ENCODE measurements around the gene NTNG1.

Gene NTNG1

DNA sequence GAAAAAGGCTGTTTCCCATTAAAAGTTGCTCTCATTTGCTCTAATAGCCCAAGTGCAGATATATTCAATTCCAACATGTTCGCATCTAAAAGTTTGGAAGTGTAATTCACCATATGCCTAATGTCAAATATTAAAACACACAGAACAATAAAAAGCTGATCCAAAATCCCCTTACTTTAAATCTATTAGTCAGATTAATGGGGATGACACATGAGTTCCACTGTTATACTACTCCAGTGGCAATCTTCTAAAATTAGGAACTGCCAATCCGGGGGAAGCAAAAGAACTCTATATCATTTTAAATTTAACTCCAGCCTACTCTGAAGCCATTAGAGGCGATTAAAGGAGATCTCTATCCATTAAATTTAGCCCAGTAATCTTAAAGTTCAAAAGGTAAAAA is 317.1 kb downstream of the NTNG1 start:
- DNase-seq (ENCODE audit: low spot score) = no peak

DNA sequence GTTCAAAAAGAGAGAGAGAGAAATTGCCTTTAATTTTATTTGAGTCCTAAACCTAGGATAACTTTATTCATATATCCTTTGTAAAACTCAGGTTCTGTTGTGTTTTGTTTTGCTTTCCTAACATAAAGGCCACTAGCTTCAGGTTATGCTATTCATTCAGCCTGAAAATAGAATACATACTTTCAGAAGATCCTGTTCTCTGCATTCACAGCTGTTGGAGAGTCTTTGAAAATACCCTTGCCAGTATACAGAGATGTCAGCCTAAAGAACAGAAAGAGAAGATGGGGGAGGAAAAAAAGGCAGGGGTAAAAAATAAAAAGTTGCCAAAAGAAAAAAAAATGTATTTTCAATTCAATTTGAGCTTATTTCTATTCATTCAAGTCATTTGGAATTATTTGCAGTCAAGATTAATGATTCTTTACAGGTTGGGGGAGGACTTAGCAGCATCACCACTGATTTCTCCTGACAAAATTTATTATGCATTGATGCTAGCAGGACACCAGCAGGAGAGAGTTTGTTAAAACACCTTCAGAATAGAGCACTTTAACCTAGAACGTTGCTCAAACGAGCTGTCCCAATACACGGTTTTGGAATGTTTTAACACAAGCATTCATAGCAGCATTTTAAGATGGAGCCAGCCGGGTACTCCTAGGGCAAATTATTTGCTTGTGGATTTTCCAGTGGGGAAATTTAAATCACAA is 318.5 kb downstream of the NTNG1 start:
- DNase-seq (ENCODE audit: low spot score) = no peak

DNA sequence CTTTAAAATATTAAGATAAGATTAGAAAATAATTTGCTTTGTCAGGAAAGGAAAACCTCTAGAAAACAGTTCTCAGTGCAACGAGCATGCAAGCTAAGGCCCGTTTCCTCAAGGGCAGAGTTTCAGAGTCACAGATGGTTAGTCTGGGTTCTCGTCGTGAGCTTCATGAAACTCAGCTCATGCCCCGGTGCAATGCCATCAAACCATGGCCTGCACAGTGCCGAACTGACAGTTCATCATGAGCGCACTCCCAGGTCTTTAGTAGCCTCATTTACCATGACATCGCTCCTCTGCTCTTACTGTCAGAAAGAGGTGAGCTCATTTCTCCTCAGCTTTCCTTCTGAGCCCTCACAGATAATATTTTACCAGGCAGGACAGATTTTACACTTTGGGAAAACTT is 319.2 kb downstream of the NTNG1 start:
- DNase-seq (ENCODE audit: low spot score) = no peak

DNA sequence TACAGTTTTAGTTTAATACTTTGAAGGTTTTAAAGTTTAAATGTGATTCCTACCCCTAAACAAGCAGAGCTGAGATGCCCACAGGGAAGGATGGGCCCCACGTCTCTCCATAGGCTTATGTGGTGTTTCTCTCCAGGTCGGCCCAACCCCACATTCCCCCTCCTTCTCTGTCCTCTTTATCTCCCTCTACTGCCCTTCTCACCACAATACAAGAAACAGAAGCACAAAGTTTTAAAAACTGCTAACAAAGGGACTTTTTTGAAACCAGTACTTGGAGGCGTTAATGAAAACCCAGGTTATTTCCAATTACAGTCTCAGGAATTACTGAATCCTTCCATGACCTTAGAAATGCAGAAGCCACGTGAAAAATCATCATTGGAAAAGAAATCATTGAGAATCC is 324.0 kb downstream of the NTNG1 start:
- DNase-seq (ENCODE audit: low spot score) = no peak

DNA sequence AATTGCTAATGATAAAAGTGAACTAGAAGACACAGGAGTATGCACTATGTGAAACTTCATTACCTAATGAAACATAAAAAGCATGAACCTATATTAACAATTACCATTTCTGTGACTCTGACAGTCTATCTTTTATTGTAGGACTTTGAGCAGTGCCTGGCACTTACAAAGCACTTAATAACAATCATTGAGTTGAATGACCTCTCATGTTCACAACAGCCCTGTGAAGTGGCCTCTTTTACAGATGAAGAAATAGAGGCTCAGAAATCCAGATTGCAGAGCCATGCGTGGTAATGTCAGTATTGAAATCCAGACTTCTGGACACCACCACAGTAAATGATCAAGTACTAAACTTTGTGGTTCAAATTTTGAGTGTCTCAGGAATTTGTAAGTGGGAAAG is 326.4 kb downstream of the NTNG1 start:
- DNase-seq (ENCODE audit: low spot score) = no peak

DNA sequence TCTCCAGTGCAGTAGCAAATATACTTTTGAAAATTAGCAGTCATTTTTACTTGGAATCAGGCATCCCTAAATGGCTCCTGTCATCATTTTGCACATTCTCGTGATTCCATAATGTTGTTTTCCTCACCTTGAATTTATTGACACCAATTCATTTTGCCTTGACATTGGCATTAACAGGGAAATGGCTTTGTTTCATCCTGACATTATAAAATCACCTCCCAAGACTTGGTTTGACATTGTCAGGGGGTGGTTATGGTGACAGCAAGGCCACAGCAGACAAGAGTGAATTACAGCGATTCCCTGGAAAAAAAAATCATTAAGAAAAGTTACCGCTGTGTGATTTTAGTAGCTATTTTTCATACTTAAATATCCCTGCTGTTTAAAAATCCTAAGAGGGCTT is 327.0 kb downstream of the NTNG1 start:
- no peak for DNase-seq (ENCODE audit: low spot score)

DNA sequence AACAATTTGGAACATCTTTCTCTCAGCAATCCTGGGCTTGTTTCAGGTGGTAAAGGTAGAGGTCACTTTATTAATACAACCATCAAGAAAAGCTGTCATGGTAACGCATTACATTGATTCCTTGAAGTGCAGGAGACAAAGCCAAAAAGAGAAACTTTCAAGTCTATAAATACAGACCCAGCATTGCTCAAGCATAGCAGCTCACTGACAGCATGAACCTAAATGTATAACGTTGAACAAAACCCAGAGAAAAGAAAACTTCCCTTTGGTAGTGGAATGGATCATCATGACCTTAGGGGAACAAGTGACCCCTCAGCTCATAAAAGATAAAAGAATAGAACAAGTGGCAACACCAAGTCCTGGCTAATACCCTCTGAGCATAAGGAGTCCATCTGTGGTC is 332.2 kb downstream of the NTNG1 start:
- no peak for DNase-seq (ENCODE audit: low spot score)

DNA sequence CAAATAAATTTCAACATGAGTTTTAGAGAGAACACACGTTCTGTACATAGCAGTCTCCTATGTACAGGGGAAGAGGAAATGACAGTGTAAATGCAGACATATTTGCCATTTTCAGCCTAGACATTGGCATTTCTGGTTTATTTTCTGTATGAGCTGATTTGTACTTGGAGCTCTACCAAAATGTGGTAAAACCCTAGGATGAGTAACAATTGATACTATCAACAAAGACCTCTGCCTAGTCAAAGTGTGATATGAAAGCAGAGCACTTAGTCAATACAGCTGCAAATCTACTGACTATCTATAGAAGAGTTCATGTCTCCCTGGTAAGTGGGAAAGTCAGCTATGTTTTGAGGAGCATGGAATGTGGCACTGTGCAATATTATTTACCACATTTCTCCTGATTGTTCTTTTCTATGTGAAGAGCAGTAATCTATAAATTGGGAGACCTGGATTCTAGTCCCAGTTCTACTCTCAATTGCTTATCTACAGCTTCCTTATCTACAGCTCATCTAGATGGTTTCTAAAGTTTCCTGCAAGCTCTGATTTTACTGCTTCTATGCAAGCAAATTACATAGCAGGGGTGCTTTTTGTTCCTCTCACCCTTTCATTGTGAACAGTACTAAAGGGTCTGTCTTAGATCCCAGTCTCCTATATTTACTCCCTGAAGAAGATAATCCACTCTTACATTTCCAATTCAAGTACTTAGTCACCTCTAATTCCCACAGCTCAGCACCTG is 334.2 kb downstream of the NTNG1 start:
- no peak for DNase-seq (ENCODE audit: low spot score)

DNA sequence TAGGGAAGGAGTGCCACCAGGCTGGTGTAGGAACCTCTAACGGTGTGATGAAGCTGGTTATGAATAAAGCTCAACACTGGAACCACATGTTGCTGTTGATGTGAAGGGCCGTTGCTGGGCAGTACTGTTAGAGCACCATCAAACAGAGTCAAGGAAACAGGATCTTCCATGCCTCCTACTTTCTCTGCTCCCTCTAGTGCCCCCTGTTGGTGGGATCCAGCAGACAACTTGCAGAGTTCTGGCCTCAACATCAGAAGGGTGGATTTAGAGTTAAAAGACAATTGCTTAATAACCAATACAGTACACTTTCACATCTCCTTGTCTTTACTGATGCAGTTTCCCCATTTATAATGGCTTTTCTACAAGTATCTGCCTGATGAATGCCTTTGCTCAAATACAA is 336.4 kb downstream of the NTNG1 start:
- DNase-seq (ENCODE audit: low spot score) = no peak

DNA sequence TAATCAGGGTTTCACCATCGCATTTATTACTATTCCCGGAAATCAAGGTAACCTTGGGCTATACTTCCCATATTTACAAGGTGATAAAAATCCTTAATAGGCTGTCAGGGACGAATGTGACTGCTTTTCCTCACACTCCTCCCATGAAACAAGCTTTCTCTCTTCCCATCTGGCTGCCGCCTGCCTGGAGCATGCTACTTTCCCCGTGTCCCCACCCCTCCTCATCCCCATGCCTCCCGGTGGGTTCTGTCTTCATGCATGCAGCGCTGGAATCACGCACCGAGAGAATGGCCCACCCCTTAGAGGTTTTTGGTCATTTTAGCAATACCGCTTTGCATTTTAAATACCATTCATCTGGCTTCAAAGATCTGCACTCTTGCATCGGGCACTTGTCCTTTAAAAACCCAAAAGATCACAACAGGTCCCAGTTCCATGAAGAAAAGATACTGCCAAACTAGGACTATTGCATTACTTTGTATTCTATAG is 339.1 kb downstream of the NTNG1 start:
- DNase-seq (ENCODE audit: low spot score) = no peak

DNA sequence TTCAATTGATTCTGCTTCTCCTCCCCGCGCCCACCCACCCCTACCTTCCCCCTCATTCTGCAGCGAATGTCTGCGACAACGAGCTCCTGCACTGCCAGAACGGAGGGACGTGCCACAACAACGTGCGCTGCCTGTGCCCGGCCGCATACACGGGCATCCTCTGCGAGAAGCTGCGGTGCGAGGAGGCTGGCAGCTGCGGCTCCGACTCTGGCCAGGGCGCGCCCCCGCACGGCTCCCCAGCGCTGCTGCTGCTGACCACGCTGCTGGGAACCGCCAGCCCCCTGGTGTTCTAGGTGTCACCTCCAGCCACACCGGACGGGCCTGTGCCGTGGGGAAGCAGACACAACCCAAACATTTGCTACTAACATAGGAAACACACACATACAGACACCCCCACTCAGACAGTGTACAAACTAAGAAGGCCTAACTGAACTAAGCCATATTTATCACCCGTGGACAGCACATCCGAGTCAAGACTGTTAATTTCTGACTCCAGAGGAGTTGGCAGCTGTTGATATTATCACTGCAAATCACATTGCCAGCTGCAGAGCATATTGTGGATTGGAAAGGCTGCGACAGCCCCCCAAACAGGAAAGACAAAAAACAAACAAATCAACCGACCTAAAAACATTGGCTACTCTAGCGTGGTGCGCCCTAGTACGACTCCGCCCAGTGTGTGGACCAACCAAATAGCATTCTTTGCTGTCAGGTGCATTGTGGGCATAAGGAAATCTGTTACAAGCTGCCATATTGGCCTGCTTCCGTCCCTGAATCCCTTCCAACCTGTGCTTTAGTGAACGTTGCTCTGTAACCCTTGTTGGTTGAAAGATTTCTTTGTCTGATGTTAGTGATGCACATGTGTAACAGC is 339.9 kb downstream of the NTNG1 start:
- DNase-seq (ENCODE audit: low spot score) = no peak

DNA sequence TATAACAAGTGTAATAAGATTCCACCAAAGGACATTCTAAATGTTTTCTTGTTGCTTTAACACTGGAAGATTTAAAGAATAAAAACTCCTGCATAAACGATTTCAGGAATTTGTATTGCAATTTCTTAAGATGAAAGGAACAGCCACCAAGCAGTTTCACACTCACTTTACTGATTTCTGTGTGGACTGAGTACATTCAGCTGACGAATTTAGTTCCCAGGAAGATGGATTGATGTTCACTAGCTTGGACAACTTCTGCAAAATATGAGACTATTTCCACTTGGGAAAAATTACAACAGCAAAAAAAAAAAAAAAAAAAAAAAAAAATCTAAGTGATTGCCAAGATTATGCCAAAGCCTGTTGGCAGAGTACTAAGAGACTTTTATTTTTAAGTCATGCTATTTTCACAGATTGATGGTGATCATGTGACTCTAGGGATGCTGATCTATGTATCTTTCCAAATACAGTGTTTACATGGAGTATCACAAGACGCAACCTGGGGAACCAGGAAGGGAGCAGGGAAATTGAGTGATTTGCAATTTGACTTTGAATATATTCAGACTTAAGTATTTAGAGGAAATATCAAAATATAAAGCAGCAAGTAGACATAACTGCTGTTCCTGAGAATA is 341.0 kb downstream of the NTNG1 start:
- DNase-seq (ENCODE audit: low spot score) = no peak

DNA sequence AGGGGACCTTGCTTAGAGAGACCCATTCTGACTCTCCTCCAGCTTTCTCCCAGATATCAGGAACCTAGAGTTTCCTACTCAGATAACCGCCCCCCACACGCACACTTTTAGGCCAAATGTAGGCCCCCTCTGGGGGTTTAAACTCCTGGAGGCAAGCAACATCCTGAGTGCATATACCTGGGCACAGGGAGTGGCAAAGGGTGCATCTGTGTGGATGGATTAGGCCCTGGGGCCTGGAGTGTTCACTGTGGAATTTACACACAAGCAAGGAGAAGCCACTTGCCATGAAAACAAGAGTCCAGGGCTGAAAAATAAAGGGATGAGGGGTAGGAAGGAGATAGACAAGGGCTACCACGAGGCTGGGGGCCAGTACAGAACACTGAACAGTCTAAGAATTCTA is 343.1 kb downstream of the NTNG1 start:
- no peak for DNase-seq (ENCODE audit: low spot score)

DNA sequence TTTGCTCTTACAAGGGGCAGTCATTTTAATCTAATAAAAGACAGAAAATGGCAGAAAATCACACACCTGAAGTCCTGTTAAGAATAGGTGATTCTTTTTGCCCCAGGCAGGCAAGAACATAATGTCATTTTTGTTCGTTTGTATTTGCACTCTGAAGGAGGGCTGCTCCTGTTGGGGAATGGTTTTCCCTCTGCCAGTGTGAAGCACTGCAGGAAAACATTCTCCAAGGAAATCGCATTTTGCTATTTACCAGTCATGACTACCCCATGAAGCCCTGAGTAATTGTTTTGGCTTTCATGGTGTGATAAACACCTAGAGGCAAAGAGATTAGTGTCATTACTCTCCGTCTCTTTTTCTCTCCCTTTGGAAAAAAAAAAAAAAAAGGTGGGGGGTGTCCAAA is 345.5 kb downstream of the NTNG1 start:
- DNase-seq (ENCODE audit: low spot score) = no peak

DNA sequence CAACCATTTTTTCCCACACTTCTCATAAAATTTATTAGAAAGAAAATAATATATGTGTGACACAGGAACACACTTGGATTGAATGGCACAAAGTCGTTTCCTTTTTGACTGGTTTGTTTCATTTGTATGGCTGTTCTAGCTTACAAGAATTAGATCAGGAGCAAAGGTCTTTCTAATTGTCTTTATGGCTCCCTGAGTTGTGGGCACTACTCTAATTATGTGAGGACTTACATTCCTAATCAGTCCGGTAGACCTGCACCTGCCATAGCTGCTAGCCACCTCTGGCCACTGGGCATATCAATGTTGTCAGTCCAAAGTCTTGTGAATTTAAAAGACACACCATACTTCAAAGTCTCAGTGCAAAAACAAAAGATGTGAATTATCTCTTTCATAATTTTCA is 346.7 kb downstream of the NTNG1 start:
- no peak for DNase-seq (ENCODE audit: low spot score)

DNA sequence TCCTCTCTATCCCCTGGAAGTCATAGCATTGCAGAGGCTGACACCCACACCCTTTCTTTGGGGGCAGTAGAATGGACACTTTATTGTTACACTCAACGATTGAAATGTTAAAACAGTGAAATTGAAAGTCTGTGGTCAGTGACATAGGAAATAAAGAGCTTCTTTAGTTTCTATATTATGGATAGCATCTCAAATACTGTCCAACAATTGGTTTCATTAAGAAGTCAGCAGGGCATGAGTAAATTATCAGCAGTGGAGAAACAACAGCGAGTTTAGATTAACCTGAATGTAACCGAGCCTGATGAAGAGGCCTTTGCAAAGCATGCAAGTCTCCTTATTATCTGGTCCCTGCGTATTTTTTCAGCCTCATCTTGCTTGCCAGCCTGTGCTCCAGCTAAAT is 350.7 kb downstream of the NTNG1 start:
- no peak for DNase-seq (ENCODE audit: low spot score)

DNA sequence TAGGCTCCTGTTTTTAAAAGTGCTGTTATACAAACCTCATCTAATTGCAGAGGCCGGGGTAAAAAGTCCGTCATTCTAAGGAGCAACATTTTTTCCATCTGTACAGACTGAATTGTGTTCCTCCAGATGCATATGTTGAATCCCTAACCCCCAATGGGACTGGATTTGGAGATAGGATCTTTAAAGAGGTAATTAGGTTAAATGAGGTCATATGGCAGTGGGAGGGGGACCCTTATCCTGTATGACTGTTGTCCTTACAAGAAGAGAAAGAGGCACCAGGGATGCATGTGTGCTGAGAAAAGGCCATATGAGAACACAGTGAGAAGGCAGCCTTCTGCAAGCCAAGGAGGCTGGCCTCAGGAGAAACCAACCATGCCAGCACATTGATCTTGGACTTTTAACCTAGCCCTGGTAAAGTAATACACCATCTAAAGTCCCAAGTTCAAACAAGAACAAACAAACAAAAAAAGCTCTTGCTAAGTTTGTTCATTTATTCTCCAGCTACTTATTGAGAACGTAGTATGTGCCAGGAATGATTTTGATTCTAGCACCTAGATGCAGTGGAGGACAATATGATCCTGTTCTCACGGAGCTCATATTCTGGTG is 352.4 kb downstream of the NTNG1 start:
- no peak for DNase-seq (ENCODE audit: low spot score)

DNA sequence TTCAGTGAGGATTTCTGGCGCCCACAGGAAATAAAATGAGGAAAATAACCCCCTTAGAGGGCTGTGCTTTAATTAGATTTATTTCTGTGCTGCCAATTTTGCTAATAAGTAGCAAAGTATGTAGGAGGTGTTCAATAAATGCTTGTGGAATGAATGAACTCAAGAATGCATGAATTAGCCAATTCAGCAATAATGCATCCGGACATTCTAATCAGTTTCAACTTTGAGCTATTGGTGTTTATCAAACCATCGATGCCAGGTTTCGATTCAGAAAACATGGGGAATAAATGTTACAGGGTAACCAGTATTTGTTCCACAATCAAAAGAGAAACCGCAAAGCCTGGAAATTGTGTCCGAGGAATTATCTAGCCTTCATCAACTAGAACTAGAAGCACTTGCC is 353.2 kb downstream of the NTNG1 start:
- no peak for DNase-seq (ENCODE audit: low spot score)

DNA sequence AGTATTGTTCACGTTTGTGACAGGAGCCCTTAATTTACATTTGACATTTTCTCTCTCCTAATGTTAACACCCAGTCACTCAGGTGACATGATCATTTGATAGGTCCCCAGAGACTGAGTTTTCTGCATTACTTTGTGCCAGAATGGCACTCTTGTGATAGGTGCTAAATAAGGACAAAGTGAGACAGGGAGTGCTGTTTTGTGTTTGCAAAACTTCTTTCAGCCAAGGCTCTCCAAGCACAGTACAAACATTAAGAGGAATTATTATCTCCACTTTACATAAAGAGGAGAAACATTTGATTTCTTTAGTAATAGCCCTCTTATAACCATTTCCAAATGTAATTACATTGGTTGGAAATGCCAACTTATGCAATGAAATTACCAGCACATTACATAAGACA is 355.2 kb downstream of the NTNG1 start:
- no peak for DNase-seq (ENCODE audit: low spot score)

DNA sequence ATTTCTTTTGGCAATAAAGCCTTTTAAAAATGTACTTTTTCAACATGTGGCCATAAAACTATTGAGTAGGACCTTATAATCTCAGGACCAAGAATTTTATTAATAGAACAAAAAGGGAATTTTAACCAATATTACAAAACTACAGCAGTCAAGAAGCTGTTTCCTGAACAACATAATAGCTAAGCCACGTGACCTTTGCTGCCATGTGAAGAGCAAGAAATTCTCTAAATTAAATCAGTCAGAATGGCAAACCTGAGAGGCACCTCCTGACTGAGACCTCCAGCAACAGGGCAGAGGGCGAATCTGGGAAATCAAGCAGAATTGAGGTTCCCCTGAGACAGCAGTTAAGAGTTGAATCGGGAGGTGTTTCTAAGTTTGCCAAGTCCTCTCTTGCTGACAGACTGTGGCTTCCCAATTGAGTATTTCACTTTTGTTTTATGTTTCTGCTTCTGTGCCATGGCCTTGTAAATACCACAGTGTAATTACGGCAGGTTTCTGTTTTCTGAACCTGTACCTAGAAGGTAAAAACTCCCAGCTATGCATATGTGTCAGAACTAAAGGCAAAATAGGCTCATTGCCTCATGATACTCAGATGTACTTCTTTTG is 358.4 kb downstream of the NTNG1 start:
- no peak for DNase-seq (ENCODE audit: low spot score)

DNA sequence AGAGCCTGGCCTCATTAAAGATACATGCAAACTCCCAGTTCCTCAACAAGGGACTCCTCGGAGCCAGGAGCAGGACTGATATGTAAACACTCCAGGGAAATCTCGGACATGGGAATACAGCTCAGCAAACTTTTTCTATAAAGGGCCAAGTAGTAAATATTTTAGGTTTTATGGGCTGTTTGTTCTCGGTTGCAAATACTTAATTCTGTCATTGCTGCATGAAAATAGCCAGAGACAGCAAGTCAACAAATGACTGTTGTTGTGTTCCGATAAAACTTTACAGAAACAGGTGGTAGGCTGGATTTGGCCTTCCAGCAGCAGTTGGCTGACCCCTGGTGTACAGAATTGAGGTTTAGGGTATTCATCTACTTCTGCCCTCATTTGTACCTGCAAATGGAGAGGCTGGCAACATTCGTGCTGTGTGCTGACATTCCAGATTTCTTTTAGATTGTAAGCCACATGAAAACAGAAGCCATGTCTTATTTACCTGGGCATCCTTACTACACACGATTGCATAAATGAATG is 360.3 kb downstream of the NTNG1 start:
- DNase-seq (ENCODE audit: low spot score) = no peak

Data from putamen (tissue), 1 donor.